Parathyroid adenoma (tissue), 2 donors: ENCODE results near the gene SGCA.

Experiments
- H2AFZ ChIP-seq: fragments of 300-600 bp; sonication (generic); one replicate; pipeline ENCODE4 v1.7.0; 2017; ENCODE audit warnings: antibody characterized with exemption, mild to moderate bottlenecking
- H3K27ac ChIP-seq: fragments of 300-600 bp; sonication (generic); one replicate; pipeline ENCODE4 v1.7.0; 2017
- H3K27me3 ChIP-seq: fragments of 300-600 bp; sonication (generic); one replicate; pipeline ENCODE4 v1.7.0; 2017; ENCODE audit warnings: low read length; ENCODE audit not compliant: control insufficient read depth, insufficient read depth
- H3K36me3 ChIP-seq: fragments of 300-600 bp; sonication (generic); one replicate; pipeline ENCODE4 v1.7.0; 2017; ENCODE audit warnings: low read length; ENCODE audit not compliant: control insufficient read depth, insufficient read depth
- H3K4me1 ChIP-seq: fragments of 300-600 bp; sonication (generic); one replicate; pipeline ENCODE4 v1.7.0; 2017; ENCODE audit warnings: control low read depth
- H3K4me2 ChIP-seq: fragments of 300-600 bp; sonication (generic); one replicate; pipeline ENCODE4 v1.7.0; 2017; ENCODE audit warnings: low read length
- H3K4me3 ChIP-seq: fragments of 300-600 bp; sonication (generic); one replicate; pipeline ENCODE4 v1.7.0; 2017; ENCODE audit warnings: low read depth, low read length
- H3K79me2 ChIP-seq: fragments of 300-600 bp; sonication (generic); one replicate; pipeline ENCODE4 v1.7.0; 2017; ENCODE audit warnings: control low read depth
- H3K9ac ChIP-seq: fragments of 300-600 bp; sonication (generic); one replicate; pipeline ENCODE4 v1.7.0; 2017; ENCODE audit warnings: mild to moderate bottlenecking
- H3K9me3 ChIP-seq: fragments of 300-600 bp; sonication (generic); one replicate; pipeline ENCODE4 v1.7.0; 2017; ENCODE audit warnings: low read length; ENCODE audit not compliant: control insufficient read depth
- TF ChIP-seq, protein P1 (sequence below): fragments of 300-600 bp; sonication (generic); IDR thresholded peaks from one replicate; pipeline ENCODE4 v1.7.0; 2017; ENCODE audit warnings: antibody characterized with exemption, mild to moderate bottlenecking
- donor health status: primary hyperparathyroidism.

Gene SGCA

DNA sequence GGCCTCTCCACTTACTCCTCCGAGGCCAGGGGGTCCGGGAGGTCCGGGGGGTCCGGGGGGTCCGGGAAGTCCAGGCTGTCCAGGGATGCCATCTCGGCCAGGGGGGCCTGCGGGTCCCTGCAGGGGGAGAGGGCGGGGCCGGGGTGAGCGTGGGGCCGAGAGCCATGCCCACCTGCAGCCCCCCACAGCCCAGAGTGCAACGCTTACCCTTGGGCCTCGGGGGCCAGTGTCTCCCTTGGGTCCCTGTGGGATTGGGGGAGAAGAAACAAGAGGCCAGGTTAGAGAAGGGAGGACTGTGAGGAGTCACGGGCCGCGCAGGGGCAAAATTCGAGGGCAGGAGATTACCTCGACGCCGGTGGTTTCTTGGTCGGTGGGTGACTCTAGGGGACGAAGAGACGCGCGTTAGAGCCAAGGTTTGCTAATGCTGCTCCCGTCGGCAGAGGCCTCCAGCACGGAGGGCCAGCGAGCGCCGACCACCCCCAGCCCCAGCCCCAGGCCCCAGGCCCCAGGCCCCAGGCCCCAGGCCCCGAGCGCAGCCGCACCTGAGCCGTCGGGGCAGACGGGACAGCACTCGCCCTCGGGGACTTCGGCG is 33.5 kb downstream of the SGCA start:
- peak overlapping the region; percentile 61 for H3K4me2 ChIP-seq
- no peaks in the 10 kb centered on the region for H3K79me2 ChIP-seq
- H3K4me3 ChIP-seq, result peak overlapping the region; percentile 56
- TF ChIP-seq, protein P1, sequence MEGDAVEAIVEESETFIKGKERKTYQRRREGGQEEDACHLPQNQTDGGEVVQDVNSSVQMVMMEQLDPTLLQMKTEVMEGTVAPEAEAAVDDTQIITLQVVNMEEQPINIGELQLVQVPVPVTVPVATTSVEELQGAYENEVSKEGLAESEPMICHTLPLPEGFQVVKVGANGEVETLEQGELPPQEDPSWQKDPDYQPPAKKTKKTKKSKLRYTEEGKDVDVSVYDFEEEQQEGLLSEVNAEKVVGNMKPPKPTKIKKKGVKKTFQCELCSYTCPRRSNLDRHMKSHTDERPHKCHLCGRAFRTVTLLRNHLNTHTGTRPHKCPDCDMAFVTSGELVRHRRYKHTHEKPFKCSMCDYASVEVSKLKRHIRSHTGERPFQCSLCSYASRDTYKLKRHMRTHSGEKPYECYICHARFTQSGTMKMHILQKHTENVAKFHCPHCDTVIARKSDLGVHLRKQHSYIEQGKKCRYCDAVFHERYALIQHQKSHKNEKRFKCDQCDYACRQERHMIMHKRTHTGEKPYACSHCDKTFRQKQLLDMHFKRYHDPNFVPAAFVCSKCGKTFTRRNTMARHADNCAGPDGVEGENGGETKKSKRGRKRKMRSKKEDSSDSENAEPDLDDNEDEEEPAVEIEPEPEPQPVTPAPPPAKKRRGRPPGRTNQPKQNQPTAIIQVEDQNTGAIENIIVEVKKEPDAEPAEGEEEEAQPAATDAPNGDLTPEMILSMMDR, result no peak
- no peak overlapping the region for H3K27ac ChIP-seq
- no peaks in the 10 kb centered on the region for H3K36me3 ChIP-seq
- no peaks in the 10 kb centered on the region for H3K9me3 ChIP-seq
- peak overlapping the region; percentile 80 for H2AFZ ChIP-seq
- no peaks in the 10 kb centered on the region for H3K4me1 ChIP-seq
- no peak overlapping the region for H3K9ac ChIP-seq
- H3K27me3 ChIP-seq, result peaks cover 5% of the 10 kb centered on the region

DNA sequence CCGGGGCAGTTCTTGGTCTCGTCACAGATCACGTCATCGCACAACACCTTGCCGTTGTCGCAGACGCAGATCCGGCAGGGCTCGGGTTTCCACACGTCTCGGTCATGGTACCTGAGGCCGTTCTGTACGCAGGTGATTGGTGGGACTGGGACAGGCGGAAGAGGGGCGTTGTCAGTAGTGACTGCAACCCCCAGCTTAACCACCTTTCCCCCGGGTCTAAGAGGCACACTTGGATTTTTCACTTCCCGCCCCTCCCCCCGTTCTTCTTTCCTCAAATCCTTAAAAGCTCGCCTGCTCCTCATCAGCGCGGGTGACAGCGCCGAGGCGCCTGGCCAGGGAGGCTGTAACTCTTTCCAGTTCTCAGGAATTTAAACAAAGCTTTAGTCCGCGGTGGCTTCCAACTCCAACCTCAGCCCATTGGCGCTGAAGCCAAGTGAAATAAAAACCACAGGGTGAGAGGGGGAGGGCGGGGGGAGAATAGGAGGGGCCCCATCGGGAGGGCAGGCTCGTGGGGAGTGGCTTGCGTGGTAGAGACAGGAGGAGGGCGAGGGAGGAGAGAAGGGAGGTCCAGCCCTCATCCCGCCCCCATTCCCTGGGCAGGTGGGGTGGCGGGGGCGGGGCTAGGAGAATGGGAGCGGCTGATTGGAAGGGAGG is 34.1 kb downstream of the SGCA start:
- H3K9ac ChIP-seq, result no peak overlapping the region
- no peaks in the 10 kb centered on the region for H3K36me3 ChIP-seq
- TF ChIP-seq, protein P1, result no peak
- H3K4me3 ChIP-seq, result peak overlapping the region; percentile 56
- H3K79me2 ChIP-seq, result no peaks in the 10 kb centered on the region
- H3K4me1 ChIP-seq, result no peaks in the 10 kb centered on the region
- peak overlapping the region; percentile 80 for H2AFZ ChIP-seq
- no peak overlapping the region for H3K27ac ChIP-seq
- H3K4me2 ChIP-seq, result peak overlapping the region; percentile 61
- peaks cover 5% of the 10 kb centered on the region for H3K27me3 ChIP-seq
- no peaks in the 10 kb centered on the region for H3K9me3 ChIP-seq

DNA sequence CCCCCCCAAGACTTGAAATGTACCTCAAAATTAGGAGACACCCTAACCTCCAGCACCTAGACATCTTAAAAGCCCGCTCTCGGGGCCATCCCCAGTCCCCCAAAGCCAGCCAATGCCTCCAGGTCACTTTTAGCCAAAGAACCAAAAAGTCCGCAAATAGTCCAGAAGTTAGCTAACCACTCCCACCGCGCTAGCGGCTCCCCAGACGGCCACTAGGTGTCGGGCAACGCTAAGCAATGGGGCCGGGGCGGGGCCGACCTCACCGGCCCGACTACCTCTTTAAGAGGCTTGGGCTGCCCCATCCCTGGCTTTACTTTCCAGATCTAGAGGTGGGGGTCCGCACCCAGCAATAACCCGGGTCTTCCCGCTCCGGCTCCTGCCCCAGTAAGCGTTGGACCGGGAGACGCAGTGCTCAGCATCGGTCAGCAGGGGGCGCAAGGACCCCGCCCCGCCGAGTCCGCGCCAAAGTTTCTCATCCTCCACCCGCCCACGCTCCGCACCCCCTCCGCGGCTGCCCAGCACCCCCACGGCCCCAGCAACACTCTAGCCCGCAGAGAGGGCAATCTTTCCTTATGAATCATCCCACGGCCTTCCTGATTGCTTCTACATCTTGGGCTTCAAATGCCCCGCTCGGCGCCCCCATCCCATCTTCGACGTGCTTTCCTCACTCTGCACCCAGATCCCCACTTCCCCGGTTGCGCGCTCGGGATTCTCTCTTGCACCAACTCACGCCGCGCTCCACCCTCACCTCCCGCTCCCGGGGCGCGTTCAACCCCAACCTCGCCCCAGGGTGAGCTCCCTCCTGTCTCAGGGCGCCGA is 34.9 kb downstream of the SGCA start:
- H3K4me3 ChIP-seq, result peak overlapping the region; percentile 56
- H3K4me2 ChIP-seq, result peak overlapping the region; percentile 61
- peak overlapping the region; percentile 20 for H3K27ac ChIP-seq
- H3K36me3 ChIP-seq, result no peaks in the 10 kb centered on the region
- no peaks in the 10 kb centered on the region for H3K9me3 ChIP-seq
- H3K79me2 ChIP-seq, result no peaks in the 10 kb centered on the region
- TF ChIP-seq, protein P1, result peak; percentile 99
- peak overlapping the region; percentile 80 for H2AFZ ChIP-seq
- no peaks in the 10 kb centered on the region for H3K4me1 ChIP-seq
- H3K27me3 ChIP-seq, result peaks cover 5% of the 10 kb centered on the region
- no peak overlapping the region for H3K9ac ChIP-seq

DNA sequence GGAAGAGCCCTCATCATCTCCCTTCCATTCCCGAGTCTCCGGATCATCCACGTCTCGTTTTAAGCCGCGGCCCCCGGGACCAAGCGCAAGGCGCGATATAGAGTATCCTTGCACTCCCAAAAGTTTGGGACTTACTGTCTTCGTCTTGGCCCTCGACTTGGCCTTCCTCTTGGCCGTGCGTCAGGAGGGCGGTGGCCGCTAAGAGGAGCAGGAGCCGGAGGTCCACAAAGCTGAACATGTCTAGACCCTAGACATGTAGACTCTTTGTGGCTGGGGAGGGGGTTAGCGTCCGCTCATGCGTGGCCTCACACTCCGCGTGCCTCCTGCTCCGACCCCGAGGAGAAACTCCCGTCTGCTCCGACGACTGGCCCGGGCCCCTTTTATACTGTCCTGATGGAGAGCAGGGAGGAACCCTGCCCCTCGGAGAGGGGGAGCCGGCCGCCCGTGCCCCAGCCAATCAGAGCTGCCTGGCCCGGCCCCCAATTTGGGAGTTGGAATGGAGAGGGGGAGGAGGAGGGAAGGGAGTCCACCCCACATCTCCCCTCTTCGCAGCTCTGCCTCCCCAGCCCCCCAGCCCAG is 35.6 kb downstream of the SGCA start, which contains the start of gene COL1A1:
Gene COL1A1 (minus strand): TSS at position 356 of the 579 bp plus-strand sequence. CDS start 118 bp downstream, at position 238.
- no peak within 1 kb of the TSS for H3K9ac ChIP-seq
- no peaks in the 10 kb centered on the region for H3K79me2 ChIP-seq
- H3K4me1 ChIP-seq, result no peaks in the 10 kb centered on the region

More for the DNA sequence above, 35.6 kb downstream of the SGCA start, which contains the start of gene COL1A1:
- Histone ChIP-seq H3K27me3 (peaks cover 5% of the 10 kb centered on the region), H3K9me3 (no peaks in the 10 kb centered on the region), H3K4me2 (peak within 1 kb of the TSS; percentile 61), H3K4me3 (peak within 1 kb of the TSS; percentile 56), H3K36me3 (no peaks in the 10 kb centered on the region), H2AFZ (peak within 1 kb of the TSS; percentile 80), H3K27ac (peak within 1 kb of the TSS; percentile 20)
- TF ChIP-seq, protein P1, result no peak
